HG03175 (cell line): ENCODE results near the gene CSNK2A1.
"Not testable (repeated sequence)": the region's sequence is repeated elsewhere in the genome, so short reads cannot be mapped to it uniquely, and the experiment has no call there.

ENCODE experiments used
- ATAC-seq: cut with Tn5 transposase; IDR thresholded peaks from one replicate; pipeline ENCODE4 v1.9.1; 2021; ENCODE audit warnings: mild to moderate bottlenecking, moderate library complexity; ENCODE audit not compliant: unreplicated experiment

Gene CSNK2A1

DNA sequence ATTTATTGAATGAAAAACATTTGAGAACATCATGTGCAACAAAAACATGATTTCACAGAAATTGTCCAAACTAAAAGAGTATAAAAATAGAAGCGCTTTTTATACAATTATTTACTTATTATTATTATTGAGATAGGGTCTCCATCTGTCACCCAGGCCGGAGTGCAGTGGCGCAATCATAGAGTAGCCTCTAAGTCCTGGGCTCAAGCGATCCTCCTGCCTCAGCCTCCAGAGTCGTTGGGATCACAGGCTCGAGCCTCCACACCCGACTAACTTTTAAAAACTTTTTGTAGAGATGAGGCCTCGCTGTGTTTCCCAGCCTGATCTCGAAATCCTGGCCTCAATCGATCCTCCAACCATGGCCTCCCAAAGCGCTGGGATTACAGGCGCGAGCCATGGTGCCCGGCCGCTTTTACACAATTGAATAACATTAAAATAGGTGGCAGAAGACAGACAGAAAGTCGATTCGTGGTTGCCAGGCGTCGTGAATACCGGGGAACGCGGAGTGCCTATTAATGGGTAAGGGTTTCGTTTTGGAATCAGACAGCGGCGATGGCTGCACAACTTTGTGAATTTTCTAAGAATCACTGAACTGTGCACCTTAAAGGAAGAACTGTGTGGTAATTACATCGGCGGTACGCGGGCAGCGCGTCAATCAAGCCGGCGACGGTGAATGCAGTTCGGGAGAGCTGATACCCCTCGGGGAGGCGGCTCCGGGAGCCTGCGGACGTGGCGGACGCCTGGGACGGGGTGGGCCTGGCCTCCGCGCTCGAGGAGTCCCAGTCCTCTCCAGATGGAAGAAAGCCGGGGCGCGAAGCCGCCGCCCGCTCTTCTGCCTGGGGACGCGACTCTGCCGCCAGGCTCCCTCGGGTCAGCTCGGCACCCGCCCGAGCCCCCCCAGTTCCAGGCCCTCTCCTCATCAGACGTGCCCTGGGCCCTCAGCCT is 82.1 kb downstream of the CSNK2A1 start:
- peak; percentile 32 for ATAC-seq

DNA sequence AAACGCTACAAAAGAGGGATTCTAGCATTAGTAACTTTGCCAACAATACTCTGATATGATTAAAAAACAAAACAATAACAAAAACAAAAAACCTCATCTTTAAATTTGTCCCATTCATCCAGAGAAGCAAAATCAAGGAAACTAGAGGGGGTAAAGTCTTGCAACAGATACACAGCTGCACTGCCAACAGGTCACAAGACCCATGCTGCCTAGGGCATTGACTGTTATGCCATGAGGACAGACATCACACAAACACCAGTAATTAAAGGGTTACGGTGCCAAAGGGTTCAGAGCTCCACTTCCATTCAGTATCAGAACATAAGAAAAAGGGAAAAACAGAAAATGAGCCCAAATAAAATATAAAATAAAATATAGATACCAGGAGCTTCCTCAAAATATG is 82.9 kb downstream of the CSNK2A1 start:
- ATAC-seq: no peak

DNA sequence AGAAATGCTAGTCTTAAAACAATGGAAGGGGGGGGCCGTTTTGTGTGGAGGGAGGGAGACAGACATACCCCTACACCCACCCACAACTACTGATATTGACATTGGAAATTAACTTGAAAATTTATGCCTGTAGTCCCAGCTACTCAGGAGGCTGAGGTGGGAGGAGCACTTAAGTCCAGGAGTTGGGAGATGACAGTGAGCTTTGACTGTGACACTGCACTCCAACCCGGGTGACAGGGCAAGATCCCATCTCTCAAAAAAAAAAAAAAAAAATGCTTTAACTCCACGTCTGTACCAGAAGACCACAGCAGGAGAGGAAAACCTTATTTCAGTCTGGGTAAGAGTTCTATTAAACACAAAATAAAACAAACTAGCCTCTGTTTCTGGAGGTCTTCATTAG is 83.4 kb downstream of the CSNK2A1 start:
- no peak for ATAC-seq

DNA sequence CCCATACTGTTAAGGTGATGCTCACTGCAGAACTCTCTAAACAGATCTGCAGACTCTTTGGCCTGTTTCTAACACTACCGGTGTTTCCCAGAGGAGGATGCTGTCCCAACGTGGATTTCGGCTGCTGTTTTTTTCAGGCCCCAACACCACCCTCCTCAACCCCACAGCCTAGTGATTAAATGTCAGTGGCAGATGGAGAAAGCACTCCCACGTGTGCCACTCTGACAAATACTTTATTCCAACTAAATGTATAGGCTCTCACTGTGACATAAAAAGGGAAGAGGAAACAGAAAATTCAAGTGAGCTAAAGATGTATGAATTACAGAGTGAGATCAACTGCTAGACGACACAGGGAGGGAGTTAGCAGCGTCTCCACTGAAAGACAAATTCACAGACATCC is 84.8 kb downstream of the CSNK2A1 start:
- no peak for ATAC-seq

DNA sequence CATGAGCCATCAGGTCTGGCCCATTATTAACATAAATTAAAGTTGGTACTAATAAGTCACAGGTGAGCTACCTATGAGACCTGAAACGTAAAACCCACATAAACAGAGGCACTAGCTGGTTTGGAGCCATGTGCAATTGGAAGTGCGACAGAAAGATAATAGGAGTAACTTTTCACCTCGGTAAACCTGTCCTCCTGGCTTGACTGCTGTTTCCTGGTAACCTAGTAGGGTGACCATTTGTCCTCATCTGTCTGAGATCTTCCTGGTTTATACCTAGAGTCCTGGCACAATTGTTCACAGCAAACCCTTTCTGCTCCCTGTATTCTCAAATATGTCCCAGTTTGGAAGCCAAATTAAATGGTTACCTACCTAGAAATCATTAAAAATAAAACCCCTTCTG is 88.6 kb downstream of the CSNK2A1 start:
- ATAC-seq: no peak

DNA sequence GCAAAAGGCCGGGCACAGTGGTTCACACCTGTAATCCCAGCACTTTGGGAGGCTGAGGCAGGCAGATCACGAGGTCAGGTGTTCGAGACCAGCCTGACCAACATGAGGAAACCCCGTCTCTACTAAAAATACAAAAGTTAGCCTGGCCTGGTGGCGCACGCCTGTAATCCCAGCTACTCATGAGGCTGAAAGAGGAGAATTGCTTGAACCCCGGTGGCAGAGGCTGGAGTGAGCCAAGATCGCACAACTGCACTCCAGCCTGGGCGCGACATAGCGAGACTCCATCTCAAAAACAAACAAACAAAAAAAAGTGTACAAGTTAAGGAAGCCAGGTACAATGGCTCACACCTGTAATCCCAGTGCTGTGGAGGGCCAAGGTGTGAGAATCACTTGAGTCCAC is 91.6 kb downstream of the CSNK2A1 start:
- ATAC-seq: not testable (repeated sequence)

DNA sequence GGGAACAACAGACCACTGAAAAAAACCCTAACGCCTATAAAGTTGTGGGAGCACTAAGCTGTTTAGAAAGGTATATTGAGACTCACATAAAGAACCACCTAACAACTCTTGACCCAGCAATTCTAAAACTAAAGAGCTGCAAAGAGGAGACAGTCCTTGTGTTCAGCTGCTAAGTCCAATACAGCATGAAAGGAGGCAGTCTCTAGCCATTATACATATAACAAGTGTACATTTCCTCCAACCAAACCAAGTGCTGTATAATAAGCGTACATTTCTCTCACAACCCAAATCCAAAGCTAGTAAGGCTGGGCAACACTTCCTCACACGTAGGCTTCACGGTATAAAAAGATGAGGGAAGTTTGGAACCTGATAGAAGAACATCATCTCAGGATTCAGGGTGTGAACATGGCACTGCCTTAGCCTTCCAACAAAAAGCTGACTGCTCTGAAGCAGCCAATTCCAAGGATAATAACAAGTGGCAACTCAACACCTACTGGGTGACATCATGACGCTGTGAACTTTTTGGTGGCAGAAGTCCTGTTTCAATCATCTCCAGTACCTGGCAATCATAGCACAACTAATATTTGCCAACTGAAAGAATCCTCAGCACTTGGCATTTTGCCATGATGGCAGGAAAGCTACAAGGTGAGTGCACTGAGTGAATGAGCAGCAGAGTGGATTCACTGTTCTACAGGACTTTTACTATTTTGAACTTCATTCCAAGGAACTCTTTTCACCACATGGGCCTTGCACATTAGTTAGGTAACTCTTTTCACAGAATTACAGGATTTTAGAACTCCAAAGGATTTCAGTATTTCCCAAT is 97.9 kb downstream of the CSNK2A1 start:
- no peak for ATAC-seq

DNA sequence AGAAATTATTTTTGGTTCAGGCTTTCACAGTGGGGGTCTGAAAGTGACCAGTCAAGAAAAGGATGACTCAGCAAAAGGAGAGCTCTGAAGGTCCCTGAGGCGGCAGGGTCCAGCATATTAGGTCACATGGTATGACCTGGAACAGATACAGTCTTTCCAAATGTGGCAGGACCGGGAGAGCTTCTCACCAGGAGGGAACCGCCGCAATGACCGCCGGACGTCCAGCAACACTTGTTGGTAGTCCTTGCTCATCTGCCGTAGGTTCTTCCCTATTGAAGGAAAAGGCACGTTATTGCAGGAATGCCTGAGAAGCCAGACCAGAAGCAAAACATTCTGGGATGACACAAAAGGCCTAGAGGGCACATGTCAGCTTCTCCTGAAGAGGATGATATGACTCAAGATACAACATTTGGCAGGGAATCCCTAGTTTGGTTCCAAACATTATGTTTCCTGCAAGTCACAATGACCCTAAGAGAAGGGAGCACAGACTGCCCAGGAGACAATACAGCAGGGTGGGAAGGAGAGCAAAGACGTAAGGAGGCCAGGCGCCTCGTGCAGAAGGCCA is 98.6 kb downstream of the CSNK2A1 start:
- ATAC-seq: no peak

DNA sequence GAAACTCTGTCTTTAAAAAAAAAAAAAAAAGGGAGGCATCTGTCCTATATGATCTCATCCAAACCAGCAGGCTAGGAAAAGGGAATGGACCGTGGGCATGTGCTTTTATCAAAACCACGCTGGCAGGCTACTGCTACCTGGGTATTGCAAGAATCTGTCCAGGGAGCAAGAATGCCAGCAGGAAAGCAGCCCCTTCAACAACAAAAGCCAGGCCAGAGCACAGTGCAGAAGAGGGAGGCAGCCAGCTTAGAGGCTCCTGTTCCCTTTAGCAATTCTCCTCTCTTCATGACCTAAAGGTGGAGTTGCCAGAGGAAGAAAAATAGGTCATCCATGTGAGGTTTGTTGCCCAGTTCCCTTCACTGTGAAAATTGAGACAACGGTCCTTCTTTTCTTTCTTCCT is 99.5 kb downstream of the CSNK2A1 start:
- no peak for ATAC-seq

DNA sequence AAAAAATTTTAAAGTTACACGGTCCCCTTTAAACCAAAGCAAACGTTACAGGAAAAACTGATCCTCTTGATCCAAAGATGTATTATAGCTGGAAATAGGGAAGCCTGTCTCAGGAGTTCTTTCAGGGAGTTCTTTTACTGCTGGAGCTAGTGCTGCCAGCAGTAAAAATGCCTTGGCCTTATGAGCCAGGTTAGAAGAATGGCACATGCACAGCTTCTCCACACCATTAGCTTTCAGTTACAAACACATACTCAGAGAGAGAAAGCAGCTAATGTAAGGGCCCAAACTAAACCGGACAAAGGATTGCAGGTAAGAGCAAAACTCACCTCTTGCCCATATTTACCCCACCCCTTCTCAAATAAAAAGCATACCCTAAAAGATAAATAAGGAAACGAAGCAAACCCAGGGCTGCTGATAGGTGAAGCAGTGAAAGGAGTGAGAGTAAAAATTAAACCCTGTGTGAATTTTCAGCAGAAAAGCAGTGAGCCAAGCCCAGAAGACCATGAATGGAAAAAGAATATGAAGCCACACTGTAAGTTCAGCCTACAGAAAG is 100.3 kb downstream of the CSNK2A1 start:
- ATAC-seq: no peak

DNA sequence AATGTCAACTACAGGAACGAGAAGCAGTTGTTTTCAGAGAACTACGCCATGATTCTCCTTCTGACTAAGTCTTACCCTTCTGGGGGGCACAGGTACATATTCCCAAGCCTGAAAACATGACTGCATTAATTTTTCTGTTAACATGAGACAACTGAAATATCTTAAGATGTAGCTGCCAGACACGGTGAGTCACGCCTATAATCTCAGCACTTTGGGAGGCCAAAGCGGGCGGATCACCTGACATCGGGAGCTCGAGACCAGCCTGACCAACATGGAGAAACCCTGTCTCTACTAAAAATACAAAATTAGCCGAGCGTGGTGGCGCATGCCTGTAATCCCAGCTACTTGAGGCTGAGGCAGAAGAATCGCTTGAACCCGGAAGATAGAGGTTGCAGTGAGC is 103.0 kb downstream of the CSNK2A1 start:
- no peak for ATAC-seq

DNA sequence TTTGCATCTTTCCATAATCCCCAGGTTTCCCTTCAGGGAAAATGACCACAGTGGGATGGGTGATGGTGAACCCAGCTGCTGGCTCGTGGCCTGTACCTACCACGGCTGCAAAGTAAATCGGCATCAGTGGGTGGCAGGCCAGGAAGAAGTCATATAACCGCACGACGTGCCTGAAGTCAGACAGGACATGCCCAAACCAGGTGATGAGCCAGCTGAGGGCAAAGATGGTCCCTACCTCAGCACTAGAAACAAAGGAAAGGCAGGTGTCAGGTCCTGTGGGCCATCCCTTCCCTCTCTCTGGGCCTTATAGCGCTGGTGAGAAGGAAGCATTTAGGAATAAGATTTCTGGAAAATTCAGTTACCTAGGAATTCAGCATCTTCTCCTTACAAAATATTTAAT is 103.4 kb downstream of the CSNK2A1 start:
- no peak for ATAC-seq

DNA sequence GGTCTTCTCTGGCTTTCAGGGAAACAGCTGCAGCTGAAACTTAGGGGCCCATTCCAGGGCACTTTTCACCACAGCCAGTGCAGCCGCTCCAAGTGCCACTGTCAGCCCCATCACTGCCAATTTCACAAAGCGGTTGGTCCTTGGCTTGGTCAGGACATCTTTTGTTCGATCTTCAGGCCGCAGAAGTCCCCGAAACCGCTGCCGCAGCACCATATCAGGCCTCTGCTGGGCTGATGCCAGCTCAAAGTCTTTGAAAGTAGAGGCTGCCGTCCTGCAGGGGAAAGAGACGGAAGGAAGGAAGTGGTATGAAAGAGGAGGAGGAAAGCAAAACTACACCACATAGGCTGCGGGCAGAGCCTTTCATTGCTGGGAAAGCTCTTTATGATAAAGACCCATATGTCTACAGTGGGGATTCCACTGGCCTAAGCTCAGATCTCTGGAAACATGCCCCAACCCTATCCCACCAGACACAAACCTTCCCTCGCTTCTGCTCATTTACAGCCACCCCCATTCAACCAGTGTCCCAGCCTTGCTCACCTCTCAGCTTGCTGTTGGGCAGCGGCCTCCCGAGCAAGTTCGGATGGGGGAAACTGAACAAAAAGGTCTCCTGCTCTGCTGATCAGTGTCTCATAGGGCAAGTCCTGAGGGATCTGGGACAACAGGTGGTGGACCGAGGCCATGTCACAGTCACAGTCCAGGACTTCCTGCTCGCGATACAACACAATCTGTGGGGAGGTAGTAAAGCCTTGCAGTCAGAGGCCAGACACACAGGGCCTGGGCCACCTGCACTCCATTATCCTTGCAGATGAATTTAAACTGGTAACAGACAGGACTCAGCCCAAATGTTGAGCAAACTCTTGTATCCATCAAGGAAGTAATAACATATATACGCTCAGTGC is 104.8 kb downstream of the CSNK2A1 start:
- ATAC-seq: no peak

DNA sequence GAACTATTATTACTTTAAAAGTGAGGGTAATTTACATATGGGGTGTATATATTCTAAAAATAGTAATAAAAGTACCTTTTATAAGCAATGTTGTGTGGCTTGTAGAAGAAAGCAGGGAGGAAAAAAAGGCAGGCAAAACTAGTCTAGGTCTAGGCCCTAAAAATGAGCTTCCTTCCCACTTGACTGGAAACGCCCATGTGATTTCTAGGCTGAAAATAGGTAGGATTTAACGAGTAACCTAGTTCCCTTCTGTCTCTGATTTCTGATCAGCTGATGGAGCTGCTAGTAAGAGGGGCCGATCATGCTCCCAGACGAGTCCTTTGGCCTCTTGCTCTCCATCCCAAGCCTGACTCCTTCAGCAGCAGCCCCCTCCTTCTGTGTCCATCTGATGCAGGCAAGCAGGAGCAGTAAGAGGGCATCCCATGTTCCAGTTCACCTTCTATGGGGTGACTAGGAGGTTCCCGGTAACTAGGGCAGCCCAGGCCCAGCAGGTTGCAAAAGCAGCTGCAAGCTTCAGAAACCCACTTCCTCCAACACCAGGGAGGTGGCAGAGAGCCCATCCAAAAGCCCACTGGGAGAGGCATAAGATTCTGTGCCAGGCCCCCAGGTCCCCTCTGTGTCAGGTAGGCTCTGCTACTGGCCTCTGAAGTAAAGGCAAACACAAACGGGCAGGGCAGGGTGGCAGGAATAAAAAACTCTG is 105.7 kb downstream of the CSNK2A1 start:
- no peak for ATAC-seq

DNA sequence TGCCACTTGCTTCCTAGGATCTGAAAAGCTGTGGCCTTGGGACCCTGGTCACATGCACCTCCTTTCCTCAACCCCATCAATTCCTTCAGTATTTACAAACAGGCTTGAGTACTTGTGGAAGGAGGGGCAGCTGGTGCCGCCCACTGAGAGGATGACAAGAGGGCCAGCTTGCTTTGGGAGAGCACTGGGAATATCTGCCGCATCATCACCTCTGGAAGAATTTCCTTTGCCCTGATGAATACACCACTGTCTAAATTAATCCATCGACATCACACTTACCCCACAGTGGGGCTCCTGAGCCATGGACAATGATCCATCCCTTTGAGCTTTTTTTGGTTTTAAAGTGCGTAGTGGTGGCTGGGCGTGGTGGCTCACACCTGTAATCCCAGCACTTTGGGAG is 107.1 kb downstream of the CSNK2A1 start:
- no peak for ATAC-seq

DNA sequence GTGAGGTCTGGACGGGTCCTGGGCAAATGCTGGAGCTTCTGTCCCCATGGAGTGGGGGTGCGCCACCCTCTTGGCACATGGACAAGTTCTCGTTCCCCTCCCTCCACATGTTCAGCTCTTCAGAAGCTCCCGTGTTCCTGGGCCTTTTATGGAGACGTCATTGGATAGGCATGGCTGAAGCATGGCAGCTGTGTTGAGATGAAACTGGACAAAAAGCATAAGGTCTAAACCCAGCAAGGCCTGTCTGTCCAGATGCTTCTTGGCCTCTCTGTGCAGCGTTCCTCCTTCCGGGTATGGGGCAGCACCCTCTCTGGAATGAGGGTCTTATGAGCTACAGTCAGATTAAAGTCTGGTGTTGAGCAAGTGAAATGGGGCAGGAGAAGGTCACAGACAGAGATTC is 108.0 kb downstream of the CSNK2A1 start:
- ATAC-seq: no peak

DNA sequence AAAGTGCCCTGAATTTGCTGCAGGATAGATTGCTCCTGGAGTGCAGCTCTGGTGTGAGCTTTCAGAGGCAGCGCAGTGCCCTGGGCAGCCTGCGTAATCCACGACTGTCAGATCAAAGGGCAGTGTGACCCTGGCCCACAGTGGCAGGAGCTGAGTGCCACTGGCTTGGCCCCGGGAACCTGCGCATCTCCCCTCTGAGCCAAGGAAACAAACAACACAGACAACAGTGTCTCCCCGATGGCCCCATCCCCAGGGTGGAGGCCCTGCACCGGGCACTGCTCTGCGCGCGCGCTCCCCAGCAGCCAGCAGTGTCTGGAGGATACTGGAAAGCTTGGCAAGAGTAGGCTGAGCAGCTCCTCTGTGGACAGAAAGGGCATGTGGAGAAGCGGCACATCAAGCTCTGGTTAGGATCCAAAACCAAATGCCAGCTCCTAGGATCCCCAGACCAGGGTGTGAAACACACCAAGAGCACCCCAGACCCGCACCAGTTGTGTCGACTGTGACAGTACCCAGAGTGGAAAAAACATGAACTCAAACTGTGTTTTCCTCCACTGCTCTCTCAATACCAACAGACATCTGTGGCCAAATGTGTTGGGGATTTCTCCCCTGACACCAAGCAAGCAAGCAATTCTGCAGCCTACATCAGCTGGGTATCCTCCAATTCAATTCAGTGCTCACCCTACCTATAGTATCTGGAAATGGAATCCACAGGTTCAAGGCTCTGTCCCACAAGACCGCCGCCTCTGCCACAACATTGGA is 108.8 kb downstream of the CSNK2A1 start:
- ATAC-seq: no peak

DNA sequence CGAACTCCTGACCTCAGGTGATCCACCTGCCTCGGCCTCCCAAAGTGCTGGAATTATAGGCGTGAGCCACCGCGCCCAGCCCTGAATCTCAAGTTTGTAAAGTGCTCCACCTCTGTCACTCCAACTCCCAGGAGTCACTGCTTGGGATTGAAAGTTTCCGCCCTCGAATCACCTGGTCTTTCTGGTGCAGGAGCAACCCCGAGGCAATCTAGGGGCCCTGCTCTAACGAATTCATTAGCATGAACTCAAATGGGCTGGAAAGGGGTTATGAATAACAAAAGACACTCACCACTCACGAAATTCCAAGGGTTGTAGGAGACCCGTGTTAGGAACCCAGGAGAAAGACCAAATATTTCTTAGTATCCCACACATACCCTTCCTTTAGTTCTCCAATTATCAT is 109.4 kb downstream of the CSNK2A1 start:
- ATAC-seq: no peak
